GM19035 (cell line): ENCODE data around the gene SPATA33.

Experiments used
- ATAC-seq: cut with Tn5 transposase; IDR thresholded peaks from one replicate; pipeline ENCODE4 v1.9.1; 2021; ENCODE audit not compliant: unreplicated experiment

Gene SPATA33

DNA sequence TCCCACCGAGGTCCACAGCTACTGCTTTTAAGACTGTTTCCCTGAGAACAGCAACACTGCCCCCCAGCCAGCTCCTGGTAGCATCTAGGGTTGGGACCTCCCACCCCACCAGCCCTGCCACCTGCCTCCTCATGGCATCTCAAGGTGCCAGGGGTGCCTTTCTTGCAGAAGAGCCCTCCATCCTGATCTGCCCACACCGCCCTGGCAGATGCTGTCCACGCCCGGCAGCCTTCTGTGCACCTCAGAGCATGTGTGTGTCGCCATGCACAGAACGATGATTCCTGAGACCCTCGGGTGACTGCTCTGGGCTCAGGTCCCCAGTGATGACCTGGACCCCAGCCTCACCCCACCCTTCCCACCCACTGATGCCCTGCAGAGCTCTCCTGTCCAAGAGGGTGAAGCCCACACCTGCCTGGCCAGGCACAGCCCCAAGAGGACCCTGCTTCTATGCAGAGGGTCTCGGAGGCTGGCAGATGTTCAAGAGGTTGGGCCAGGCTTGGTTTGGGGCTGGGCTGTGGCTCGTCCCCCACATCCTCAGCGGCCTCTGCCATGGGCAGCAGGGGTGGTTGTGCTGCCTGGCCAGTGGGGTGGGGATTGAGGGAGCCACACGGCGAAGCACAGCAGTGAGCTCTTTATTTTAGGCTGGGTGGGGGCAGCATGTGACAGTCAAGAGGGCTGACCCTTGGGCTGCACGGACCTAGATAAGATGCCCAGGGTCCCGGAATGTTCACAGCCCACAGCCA, 49.1 kb downstream of the SPATA33 start:
- ATAC-seq = no peak

- no peak for ATAC-seq
Observed at GRCh38 chr16:89707695-89708094, 50.1 kb downstream of the SPATA33 start.

- no peak for ATAC-seq
Observed at GRCh38 chr16:89708481-89708931, 50.9 kb downstream of the SPATA33 start.

DNA sequence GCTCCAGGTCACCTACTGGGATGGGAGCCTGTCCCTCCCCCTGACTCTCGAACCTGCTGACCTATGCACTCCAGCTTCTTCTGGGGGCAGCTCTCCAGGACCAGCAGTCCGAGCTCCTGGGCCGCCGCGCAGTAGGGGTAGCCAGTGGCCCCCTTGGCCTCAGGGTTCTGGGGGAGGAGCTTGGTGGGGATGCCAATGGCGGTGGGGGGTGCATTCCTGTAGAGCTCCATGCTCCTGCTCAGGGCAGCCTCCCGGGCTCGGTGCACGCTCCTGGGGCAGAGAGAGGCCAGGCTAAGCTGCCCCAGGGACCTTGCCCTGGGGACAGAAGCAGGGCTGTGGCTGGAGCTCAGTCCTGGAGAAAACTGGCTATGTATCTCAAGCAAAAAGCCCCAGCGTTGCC, 51.5 kb downstream of the SPATA33 start:
- ATAC-seq = no peak

DNA sequence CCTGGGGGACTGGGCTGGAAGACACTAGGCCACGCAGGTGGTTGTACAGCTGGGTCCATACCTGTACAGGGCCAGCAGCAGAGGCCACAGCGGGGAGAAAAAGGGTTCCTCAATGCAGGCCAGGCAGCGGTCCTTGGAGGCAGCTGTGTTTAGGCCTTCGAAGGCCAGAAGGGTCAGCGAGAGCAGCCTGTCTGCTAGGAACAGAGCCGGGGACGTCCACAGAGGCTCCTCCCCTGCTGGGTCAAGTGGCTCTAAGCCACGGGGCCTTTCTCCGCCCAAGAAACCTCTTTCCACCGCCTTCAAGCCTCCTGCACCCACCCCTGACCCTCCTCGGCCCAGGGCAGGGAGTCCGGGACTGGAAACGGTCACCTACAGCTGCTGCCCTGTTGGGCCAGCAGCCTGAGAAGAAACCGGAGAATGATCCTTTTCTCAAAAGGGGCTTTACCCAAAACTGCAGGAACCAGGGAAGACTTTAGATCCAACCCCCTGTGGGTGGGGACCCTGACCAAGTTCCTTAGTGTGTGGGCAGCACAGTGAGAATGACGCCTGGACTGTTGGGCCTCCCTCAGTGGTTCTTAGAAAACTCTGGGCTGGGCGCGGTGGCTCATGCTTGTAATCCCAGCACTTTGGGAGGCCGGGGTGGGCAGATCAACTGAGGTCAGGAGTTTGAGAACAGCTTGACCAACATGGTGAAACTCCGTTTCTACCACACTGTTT, 52.2 kb downstream of the SPATA33 start:
- no peak for ATAC-seq

- ATAC-seq = no peak
Observed at GRCh38 chr16:89710709-89711564, 53.3 kb downstream of the SPATA33 start.

GRCh38 chr16:89711601-89712273, 54.1 kb downstream of the SPATA33 start:
- peak; percentile 50 for ATAC-seq

GRCh38 chr16:89712274-89712781, 54.7 kb downstream of the SPATA33 start:
- ATAC-seq = peak; percentile 19

GRCh38 chr16:89716493-89716892, 58.9 kb downstream of the SPATA33 start:
- no peak for ATAC-seq

DNA sequence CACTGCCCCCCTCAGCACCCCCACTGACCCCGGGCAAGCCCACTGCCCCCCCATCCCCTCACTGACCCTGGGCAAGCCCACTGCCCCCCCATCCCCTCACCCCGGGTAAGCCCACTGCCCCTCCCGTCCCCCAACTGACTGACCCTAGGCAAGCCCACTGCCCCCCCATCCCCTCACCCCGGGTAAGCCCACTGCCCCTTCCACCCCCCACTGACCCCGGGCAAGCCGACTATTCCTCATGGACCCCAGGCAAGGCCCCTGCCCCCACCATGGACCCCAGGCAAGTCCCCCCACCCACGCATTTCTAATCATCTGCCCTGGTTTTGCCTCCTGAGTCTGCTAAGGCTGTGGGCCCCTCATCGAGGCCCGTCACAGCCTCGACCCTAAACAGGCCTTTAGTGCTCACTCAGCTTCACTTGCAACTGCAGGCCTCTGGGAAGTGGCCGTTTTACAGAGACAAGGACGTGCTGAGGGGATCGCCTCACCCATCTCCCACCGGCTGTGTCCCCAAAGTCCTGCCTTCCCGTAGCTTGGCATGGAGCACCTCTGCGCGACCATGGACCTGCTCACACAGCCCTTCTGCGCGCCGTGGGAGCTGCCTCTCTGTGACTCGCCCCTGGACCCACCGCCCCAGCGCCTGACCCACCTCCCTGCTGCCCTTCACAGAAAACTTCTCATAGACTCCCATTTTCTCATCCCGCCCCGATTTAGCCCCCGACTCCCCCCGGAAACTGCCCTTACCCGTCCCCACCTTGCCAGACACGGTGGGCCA, 59.5 kb downstream of the SPATA33 start:
- ATAC-seq = no peak

DNA sequence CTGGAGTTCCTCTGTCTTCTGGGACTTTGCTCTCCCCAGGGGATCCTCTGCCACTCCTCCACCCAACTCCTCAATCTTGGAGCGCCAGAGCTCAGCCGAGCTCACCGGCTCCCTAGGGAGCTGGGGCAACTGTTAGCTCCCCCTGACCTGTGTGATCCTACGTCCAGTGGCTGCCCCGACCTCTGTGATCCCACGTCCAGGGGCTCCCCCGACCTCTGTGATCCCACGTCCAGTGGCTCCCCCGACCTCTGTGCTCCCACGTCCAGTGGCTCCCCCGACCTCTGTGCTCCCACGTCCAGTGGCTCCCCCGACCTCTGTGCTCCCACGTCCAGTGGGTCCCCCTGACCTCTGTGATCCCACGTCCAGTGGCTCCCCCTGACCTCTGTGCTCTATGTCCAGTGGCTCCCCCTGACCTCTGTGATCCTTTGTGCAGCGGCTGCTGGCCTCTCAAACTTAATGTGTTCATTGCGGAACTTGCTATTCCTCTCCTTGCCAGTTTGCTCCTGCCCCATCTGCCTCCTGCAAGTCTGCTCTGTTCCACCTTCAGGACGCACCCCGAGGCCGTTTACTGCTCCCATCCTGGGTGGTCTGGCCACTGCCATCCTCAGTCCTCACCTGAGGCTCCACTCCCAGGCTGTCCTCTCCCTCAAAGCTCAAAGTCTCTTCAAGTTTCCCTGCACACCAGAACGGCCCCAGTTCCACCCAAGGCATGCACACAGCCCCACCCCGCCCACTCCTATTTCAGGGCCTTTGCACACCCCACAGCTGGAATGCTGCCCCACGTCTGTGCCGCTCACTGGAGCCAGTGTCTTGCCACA, 60.3 kb downstream of the SPATA33 start:
- no peak for ATAC-seq
